ENCODE data around the gene NID2.

Gene NID2

GRCh38 chr14:51998348-51998747 is 70.5 kb downstream of the NID2 start:
- H3K27me3 ChIP-seq (replicated peaks in 2 of 5; ENCODE audit: control insufficient read depth in 4 of 5, insufficient read depth in 5 of 5, low read length in 4 of 5) = no peaks in the 10 kb centered on the region
- ChIA-PET CTCF (interaction anchor here (0.7 to 1.0 kb wide), 4 partner anchors 16 to 274 kb away, joined by 3 to 6 read pairs (median 4); no protein-coding TSS in a partner anchor), POLR2A (no interaction called here)
- DNase-seq = no peak
- no peak overlapping the region for H3K27ac ChIP-seq (ENCODE audit: insufficient read depth in 1 of 2, low read depth in 1 of 2, low read length in 2 of 2, poor library complexity in 1 of 2, severe bottlenecking in 2 of 2)
- peaks cover 0 to under 1% (median 0%) of the 10 kb centered on the region in 4 experiments for H3K4me1 ChIP-seq (ENCODE audit: control extremely low read depth in 1 of 4, control insufficient read depth in 4 of 4, insufficient read depth in 4 of 4, low read length in 3 of 4)
- no peaks in the 10 kb centered on the region for H3K9me3 ChIP-seq (ENCODE audit: control extremely low read depth in 1 of 5, control insufficient read depth in 4 of 5, insufficient read depth in 2 of 5, low read depth in 1 of 5, low read length in 4 of 5)
- H3K36me3 ChIP-seq (ENCODE audit: control insufficient read depth in 4 of 4, insufficient read depth in 4 of 4, low read length in 3 of 4) = peaks cover 21 to 75% (median 48%) of the 10 kb centered on the region in 4 experiments
- H3K4me3 ChIP-seq (ENCODE audit: control insufficient read depth in 1 of 7, extremely low read depth in 1 of 7, insufficient read depth in 4 of 7, low read depth in 2 of 7, low read length in 6 of 7) = no peak overlapping the region

GRCh38 chr14:51996148-51996746 is 72.6 kb downstream of the NID2 start:
- POLR2A ChIA-PET = interaction anchor here (0.6 kb wide), 1 partner anchor 304 kb away, joined by 4 read pairs; no protein-coding TSS in a partner anchor

GRCh38 chr14:51993285-51993920 is 75.5 kb downstream of the NID2 start:
- no peaks in the 10 kb centered on the region for H3K27me3 ChIP-seq (replicated peaks in 2 of 5; ENCODE audit: control insufficient read depth in 4 of 5, insufficient read depth in 5 of 5, low read length in 4 of 5)
- H3K9me3 ChIP-seq (ENCODE audit: control extremely low read depth in 1 of 5, control insufficient read depth in 4 of 5, insufficient read depth in 2 of 5, low read depth in 1 of 5, low read length in 4 of 5) = no peaks in the 10 kb centered on the region
- H3K4me1 ChIP-seq (ENCODE audit: control extremely low read depth in 1 of 4, control insufficient read depth in 4 of 4, insufficient read depth in 4 of 4, low read length in 3 of 4) = peaks cover 12 to 22% (median 17%) of the 10 kb centered on the region in 4 experiments
- CTCF ChIA-PET = interaction anchor here (0.8 to 5.4 kb wide), 3 partner anchors 13 to 213 kb away, joined by 3 to 34 read pairs (median 28); no protein-coding TSS in a partner anchor
- no peak overlapping the region for H3K27ac ChIP-seq (ENCODE audit: insufficient read depth in 1 of 2, low read depth in 1 of 2, low read length in 2 of 2, poor library complexity in 1 of 2, severe bottlenecking in 2 of 2)
- peaks cover 10 to 41% (median 25%) of the 10 kb centered on the region in 4 experiments for H3K36me3 ChIP-seq (ENCODE audit: control insufficient read depth in 4 of 4, insufficient read depth in 4 of 4, low read length in 3 of 4)
- H3K4me3 ChIP-seq (ENCODE audit: control insufficient read depth in 1 of 7, extremely low read depth in 1 of 7, insufficient read depth in 4 of 7, low read depth in 2 of 7, low read length in 6 of 7) = no peak overlapping the region
- DNase-seq = peak; percentile 17 to 54 (median 47)
- POLR2A ChIA-PET = no interaction called here
- WGBS (ENCODE audit: insufficient coverage) = no CpG with 5 or more reads among the region's 3 CpGs

More at GRCh38 chr14:51996148-51996746, 72.6 kb downstream of the NID2 start:
- H3K9me3 ChIP-seq (ENCODE audit: control extremely low read depth in 1 of 5, control insufficient read depth in 4 of 5, insufficient read depth in 2 of 5, low read depth in 1 of 5, low read length in 4 of 5) = no peaks in the 10 kb centered on the region
- peak; percentile 72 to 85 (median 76) for DNase-seq
- H3K4me1 ChIP-seq (ENCODE audit: control extremely low read depth in 1 of 4, control insufficient read depth in 4 of 4, insufficient read depth in 4 of 4, low read length in 3 of 4) = peaks cover 0 to 2% (median under 1%) of the 10 kb centered on the region in 4 experiments
- H3K36me3 ChIP-seq (ENCODE audit: control insufficient read depth in 4 of 4, insufficient read depth in 4 of 4, low read length in 3 of 4) = peaks cover 16 to 65% (median 41%) of the 10 kb centered on the region in 4 experiments
- H3K27ac ChIP-seq (ENCODE audit: insufficient read depth in 1 of 2, low read depth in 1 of 2, low read length in 2 of 2, poor library complexity in 1 of 2, severe bottlenecking in 2 of 2) = no peak overlapping the region
- no CpG with 5 or more reads among the region's 4 CpGs for WGBS (ENCODE audit: insufficient coverage)
- no peak overlapping the region for H3K4me3 ChIP-seq (ENCODE audit: control insufficient read depth in 1 of 7, extremely low read depth in 1 of 7, insufficient read depth in 4 of 7, low read depth in 2 of 7, low read length in 6 of 7)
- CTCF ChIA-PET = interaction anchor here (0.6 to 5.4 kb wide), 20 partner anchors 9 to 302 kb away, joined by 3 to 34 read pairs (median 3); no protein-coding TSS in a partner anchor
- H3K27me3 ChIP-seq (replicated peaks in 2 of 5; ENCODE audit: control insufficient read depth in 4 of 5, insufficient read depth in 5 of 5, low read length in 4 of 5) = no peaks in the 10 kb centered on the region

- peaks cover 12 to 23% (median 17%) of the 10 kb centered on the region in 4 experiments for H3K4me1 ChIP-seq (ENCODE audit: control extremely low read depth in 1 of 4, control insufficient read depth in 4 of 4, insufficient read depth in 4 of 4, low read length in 3 of 4)
- peak overlapping the region in 6 of 7 experiments; percentile 73 to 99 (median 96) for H3K4me3 ChIP-seq (ENCODE audit: control insufficient read depth in 1 of 7, extremely low read depth in 1 of 7, insufficient read depth in 4 of 7, low read depth in 2 of 7, low read length in 6 of 7)
- CTCF ChIA-PET = interaction anchor here (1.0 to 1.4 kb wide), 2 partner anchors 12 to 14 kb away, joined by 4 to 6 read pairs; no protein-coding TSS in a partner anchor
- peaks cover 9 to 31% (median 19%) of the 10 kb centered on the region in 4 experiments for H3K36me3 ChIP-seq (ENCODE audit: control insufficient read depth in 4 of 4, insufficient read depth in 4 of 4, low read length in 3 of 4)
- WGBS (ENCODE audit: insufficient coverage) = no CpG with 5 or more reads among the region's 3 CpGs
- DNase-seq = no peak
- POLR2A ChIA-PET = no interaction called here
- no peaks in the 10 kb centered on the region for H3K9me3 ChIP-seq (ENCODE audit: control extremely low read depth in 1 of 5, control insufficient read depth in 4 of 5, insufficient read depth in 2 of 5, low read depth in 1 of 5, low read length in 4 of 5)
- peak overlapping the region; percentile 87 to 93 for H3K27ac ChIP-seq (ENCODE audit: insufficient read depth in 1 of 2, low read depth in 1 of 2, low read length in 2 of 2, poor library complexity in 1 of 2, severe bottlenecking in 2 of 2)
- no peaks in the 10 kb centered on the region for H3K27me3 ChIP-seq (replicated peaks in 2 of 5; ENCODE audit: control insufficient read depth in 4 of 5, insufficient read depth in 5 of 5, low read length in 4 of 5)
Measured at GRCh38 chr14:51990488-51990887, 78.4 kb downstream of the NID2 start.

GRCh38 chr14:51989293-51990234 is 79.3 kb downstream of the NID2 start, which contains the start of gene RTRAF:
TSS of gene RTRAF (plus strand) at chr14:51989546. CDS start at chr14:51989640, 94 bp downstream.
- no peaks in the 10 kb centered on the region for H3K9me3 ChIP-seq (ENCODE audit: control extremely low read depth in 1 of 5, control insufficient read depth in 4 of 5, insufficient read depth in 2 of 5, low read depth in 1 of 5, low read length in 4 of 5)
- ChIA-PET CTCF (interaction anchor here (1.0 kb wide), 1 partner anchor 11 kb away, joined by 4 read pairs; no protein-coding TSS in a partner anchor), POLR2A (no interaction called here)
- peak within 1 kb of the TSS; percentile 73 to 99 (median 98) for H3K4me3 ChIP-seq (ENCODE audit: control insufficient read depth in 1 of 7, extremely low read depth in 1 of 7, insufficient read depth in 4 of 7, low read depth in 2 of 7, low read length in 6 of 7)
- WGBS (ENCODE audit: insufficient coverage) = under 1% methylated on average over 72 of the region's 72 CpGs
- H3K36me3 ChIP-seq (ENCODE audit: control insufficient read depth in 4 of 4, insufficient read depth in 4 of 4, low read length in 3 of 4) = peaks cover 2 to 21% (median 12%) of the 10 kb centered on the region in 4 experiments
- H3K27me3 ChIP-seq (replicated peaks in 2 of 5; ENCODE audit: control insufficient read depth in 4 of 5, insufficient read depth in 5 of 5, low read length in 4 of 5) = no peaks in the 10 kb centered on the region
- DNase-seq = peak; percentile 96 to 98 (median 97)
- peak within 1 kb of the TSS; percentile 87 to 93 for H3K27ac ChIP-seq (ENCODE audit: insufficient read depth in 1 of 2, low read depth in 1 of 2, low read length in 2 of 2, poor library complexity in 1 of 2, severe bottlenecking in 2 of 2)
- peaks cover 12 to 23% (median 17%) of the 10 kb centered on the region in 4 experiments for H3K4me1 ChIP-seq (ENCODE audit: control extremely low read depth in 1 of 4, control insufficient read depth in 4 of 4, insufficient read depth in 4 of 4, low read length in 3 of 4)

- peaks cover 0 to 14% (median 7%) of the 10 kb centered on the region in 4 experiments for H3K36me3 ChIP-seq (ENCODE audit: control insufficient read depth in 4 of 4, insufficient read depth in 4 of 4, low read length in 3 of 4)
- CTCF ChIA-PET = no interaction called here
- peak overlapping the region in 1 of 7 experiments; percentile 73 for H3K4me3 ChIP-seq (ENCODE audit: control insufficient read depth in 1 of 7, extremely low read depth in 1 of 7, insufficient read depth in 4 of 7, low read depth in 2 of 7, low read length in 6 of 7)
- peaks cover 0 to 5% (median 0%) of the 10 kb centered on the region in 5 experiments for H3K9me3 ChIP-seq (ENCODE audit: control extremely low read depth in 1 of 5, control insufficient read depth in 4 of 5, insufficient read depth in 2 of 5, low read depth in 1 of 5, low read length in 4 of 5)
- peaks cover 12 to 22% (median 16%) of the 10 kb centered on the region in 4 experiments for H3K4me1 ChIP-seq (ENCODE audit: control extremely low read depth in 1 of 4, control insufficient read depth in 4 of 4, insufficient read depth in 4 of 4, low read length in 3 of 4)
- no peaks in the 10 kb centered on the region for H3K27me3 ChIP-seq (replicated peaks in 2 of 5; ENCODE audit: control insufficient read depth in 4 of 5, insufficient read depth in 5 of 5, low read length in 4 of 5)
- no peak overlapping the region for H3K27ac ChIP-seq (ENCODE audit: insufficient read depth in 1 of 2, low read depth in 1 of 2, low read length in 2 of 2, poor library complexity in 1 of 2, severe bottlenecking in 2 of 2)
- no CpG with 5 or more reads among the region's 1 CpG for WGBS (ENCODE audit: insufficient coverage)
- POLR2A ChIA-PET = no interaction called here
- no peak for DNase-seq
Measured at GRCh38 chr14:51988221-51988620, 80.6 kb downstream of the NID2 start.

Data from common myeloid progenitor, CD34-positive (primary cell).